Measurements from ENCODE around the gene PAQR4. TPM values are rescaled to one million over a fixed set of nuclear protein-coding genes. Genes with fewer than 3 reads are reported as not detected.

Gene PAQR4
- polyA plus RNA-seq, 1 of the 3 experiments (the other 2 are of a cell fraction): 8.8 TPM

DNA sequence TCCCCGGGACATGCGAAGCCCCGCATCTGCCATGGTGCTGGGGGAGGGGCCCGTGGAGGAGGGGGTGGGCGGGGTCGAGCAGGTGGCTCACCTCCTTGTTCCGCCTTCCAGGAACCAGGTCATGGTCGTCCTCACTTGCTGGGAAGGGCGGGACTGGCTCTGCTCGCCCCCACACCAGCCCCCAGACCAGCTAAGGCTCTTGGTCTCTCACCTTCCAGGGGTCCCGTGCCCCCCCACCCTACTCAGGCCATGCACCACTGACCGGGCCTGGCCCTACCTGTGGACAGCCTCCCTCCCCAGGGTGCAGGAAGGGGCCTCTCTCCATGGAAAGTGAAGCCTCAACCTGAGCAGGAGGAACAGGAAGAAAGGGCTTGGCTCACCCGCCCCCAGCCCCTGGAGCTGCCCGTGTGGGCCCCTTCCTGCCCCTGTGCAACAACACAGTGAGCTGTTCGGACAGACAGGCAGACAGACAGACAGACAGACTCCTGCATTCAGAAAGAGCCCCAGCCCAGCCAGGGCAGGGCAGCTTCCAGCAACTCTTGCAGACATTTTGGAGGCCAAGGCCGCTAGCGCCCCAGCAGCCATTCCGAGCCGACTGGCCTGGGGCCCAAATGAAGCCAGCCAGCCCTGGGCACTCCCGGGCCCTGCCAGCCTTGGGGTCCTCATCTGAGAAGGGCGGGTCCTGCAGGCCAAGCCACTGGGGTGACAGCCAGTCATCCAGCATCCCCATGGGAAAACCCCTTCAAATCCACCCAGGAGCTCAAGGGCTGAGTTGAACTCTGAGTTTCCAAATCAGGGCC is 13.2 kb upstream of the PAQR4 start:
- H2AFZ ChIP-seq (ENCODE audit: low read depth): no peak overlapping the region
- no peaks in the 10 kb centered on the region for H3K4me1 ChIP-seq (ENCODE audit: control insufficient read depth in 1 of 2, insufficient read depth in 2 of 2, low read depth in 1 of 2, low read length in 1 of 2)
- H3K4me3 ChIP-seq (ENCODE audit: low read depth in 2 of 2, low read length in 1 of 2): no peak overlapping the region
- no peak overlapping the region for H3K27ac ChIP-seq (ENCODE audit: low read depth in 2 of 2, low read length in 1 of 2)
- no peaks in the 10 kb centered on the region for H3F3A ChIP-seq (replicated peaks; ENCODE audit: insufficient read depth)
- H3K9me3 ChIP-seq: no peaks in the 10 kb centered on the region
- peaks cover 23% of the 10 kb centered on the region for H3K27me3 ChIP-seq (ENCODE audit: insufficient read depth)
- no peaks in the 10 kb centered on the region for H3K79me2 ChIP-seq (ENCODE audit: insufficient read depth)
- H4K20me1 ChIP-seq (ENCODE audit: insufficient read depth): no peaks in the 10 kb centered on the region
- 75% methylated on average over 7 of the region's 21 CpGs for WGBS (ENCODE audit: low lambda C conversion rate)
- H3K9ac ChIP-seq: no peak overlapping the region
- H3K9me2 ChIP-seq: no peaks in the 10 kb centered on the region
- TF ChIP-seq TEAD4 (IDR thresholded peaks at IDR 0.05; ENCODE audit: borderline replicate concordance, insufficient read depth) (no peak), RXRA (IDR thresholded peaks at IDR 0.05; ENCODE audit: borderline replicate concordance, low read depth) (no peak), REST (IDR thresholded peaks at IDR 0.05; ENCODE audit: low read depth, low read length) (no peak), SIN3A (IDR thresholded peaks at IDR 0.05; ENCODE audit: borderline replicate concordance, low read depth, low read length) (no peak), RCOR1 (IDR thresholded peaks at IDR 0.05; ENCODE audit: low read length) (no peak), FOSL2 (IDR thresholded peaks at IDR 0.05; ENCODE audit: borderline replicate concordance, low read depth) (no peak)
- DNase-seq: no peak
- H3K36me3 ChIP-seq (replicated peaks in 1 of 2; ENCODE audit: control insufficient read depth in 1 of 2, insufficient read depth in 2 of 2, low read length in 1 of 2): no peaks in the 10 kb centered on the region
- ChIA-PET POLR2A (no interaction called here), CTCF (interaction anchor here (0.9 to 2.1 kb wide), 5 partner anchors 14 to 36 kb away, joined by 3 to 10 read pairs (median 4); no protein-coding TSS in a partner anchor)
- no peak overlapping the region for H3K4me2 ChIP-seq

- DNase-seq: no peak
- H3K4me3 ChIP-seq (ENCODE audit: low read depth in 2 of 2, low read length in 1 of 2): no peak overlapping the region
- ChIA-PET POLR2A (no interaction called here), CTCF (interaction anchor here (0.8 to 2.1 kb wide), 5 partner anchors 14 to 67 kb away, joined by 3 to 10 read pairs (median 4); partner anchors contain the start of gene HCFC1R1)
- H3K36me3 ChIP-seq (replicated peaks in 1 of 2; ENCODE audit: control insufficient read depth in 1 of 2, insufficient read depth in 2 of 2, low read length in 1 of 2): no peaks in the 10 kb centered on the region
- H3K4me2 ChIP-seq: no peak overlapping the region
- no peaks in the 10 kb centered on the region for H3K4me1 ChIP-seq (ENCODE audit: control insufficient read depth in 1 of 2, insufficient read depth in 2 of 2, low read depth in 1 of 2, low read length in 1 of 2)
- H2AFZ ChIP-seq (ENCODE audit: low read depth): no peak overlapping the region
- no peaks in the 10 kb centered on the region for H3F3A ChIP-seq (replicated peaks; ENCODE audit: insufficient read depth)
- no peaks in the 10 kb centered on the region for H3K9me2 ChIP-seq
- WGBS (ENCODE audit: low lambda C conversion rate): 76% methylated on average over 11 of the region's 11 CpGs
- H3K9me3 ChIP-seq: no peaks in the 10 kb centered on the region
- H3K27me3 ChIP-seq (ENCODE audit: insufficient read depth): peaks cover 28% of the 10 kb centered on the region
- no peaks in the 10 kb centered on the region for H3K79me2 ChIP-seq (ENCODE audit: insufficient read depth)
- TF ChIP-seq, protein P1, sequence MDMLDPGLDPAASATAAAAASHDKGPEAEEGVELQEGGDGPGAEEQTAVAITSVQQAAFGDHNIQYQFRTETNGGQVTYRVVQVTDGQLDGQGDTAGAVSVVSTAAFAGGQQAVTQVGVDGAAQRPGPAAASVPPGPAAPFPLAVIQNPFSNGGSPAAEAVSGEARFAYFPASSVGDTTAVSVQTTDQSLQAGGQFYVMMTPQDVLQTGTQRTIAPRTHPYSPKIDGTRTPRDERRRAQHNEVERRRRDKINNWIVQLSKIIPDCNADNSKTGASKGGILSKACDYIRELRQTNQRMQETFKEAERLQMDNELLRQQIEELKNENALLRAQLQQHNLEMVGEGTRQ (IDR thresholded peaks at IDR 0.05; ENCODE audit: borderline replicate concordance, low read depth, low read length): no peak
- no peak for TF ChIP-seq ELF1 (IDR thresholded peaks at IDR 0.05)
- TF ChIP-seq MXI1 (IDR thresholded peaks at IDR 0.05; ENCODE audit: low read depth, low read length): no peak
- no peak for TF ChIP-seq POLR2AphosphoS5 (IDR thresholded peaks at IDR 0.05; ENCODE audit: low read depth, low read length)
- no peak for TF ChIP-seq IRF3 (IDR thresholded peaks at IDR 0.05; ENCODE audit: low read depth, low read length)
- TF ChIP-seq JUND (IDR thresholded peaks at IDR 0.05): no peak
- TF ChIP-seq, protein P2, sequence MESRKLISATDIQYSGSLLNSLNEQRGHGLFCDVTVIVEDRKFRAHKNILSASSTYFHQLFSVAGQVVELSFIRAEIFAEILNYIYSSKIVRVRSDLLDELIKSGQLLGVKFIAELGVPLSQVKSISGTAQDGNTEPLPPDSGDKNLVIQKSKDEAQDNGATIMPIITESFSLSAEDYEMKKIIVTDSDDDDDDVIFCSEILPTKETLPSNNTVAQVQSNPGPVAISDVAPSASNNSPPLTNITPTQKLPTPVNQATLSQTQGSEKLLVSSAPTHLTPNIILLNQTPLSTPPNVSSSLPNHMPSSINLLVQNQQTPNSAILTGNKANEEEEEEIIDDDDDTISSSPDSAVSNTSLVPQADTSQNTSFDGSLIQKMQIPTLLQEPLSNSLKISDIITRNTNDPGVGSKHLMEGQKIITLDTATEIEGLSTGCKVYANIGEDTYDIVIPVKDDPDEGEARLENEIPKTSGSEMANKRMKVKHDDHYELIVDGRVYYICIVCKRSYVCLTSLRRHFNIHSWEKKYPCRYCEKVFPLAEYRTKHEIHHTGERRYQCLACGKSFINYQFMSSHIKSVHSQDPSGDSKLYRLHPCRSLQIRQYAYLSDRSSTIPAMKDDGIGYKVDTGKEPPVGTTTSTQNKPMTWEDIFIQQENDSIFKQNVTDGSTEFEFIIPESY (IDR thresholded peaks at IDR 0.05; ENCODE audit: borderline replicate concordance, low read depth): no peak
- no peak for TF ChIP-seq EP300 (IDR thresholded peaks at IDR 0.05; ENCODE audit: borderline replicate concordance in 1 of 2, low read depth in 1 of 2, low read length in 1 of 2)
- TF ChIP-seq FOXM1 (IDR thresholded peaks at IDR 0.05; ENCODE audit: low read depth): no peak
- no peak for TF ChIP-seq SIN3A (IDR thresholded peaks at IDR 0.05; ENCODE audit: borderline replicate concordance, low read depth, low read length)
- TF ChIP-seq NRF1 (IDR thresholded peaks at IDR 0.05; ENCODE audit: low read depth, low read length): no peak
- TF ChIP-seq CHD2 (IDR thresholded peaks at IDR 0.05; ENCODE audit: low read length, partially characterized antibody): no peak
- TF ChIP-seq, protein P3, sequence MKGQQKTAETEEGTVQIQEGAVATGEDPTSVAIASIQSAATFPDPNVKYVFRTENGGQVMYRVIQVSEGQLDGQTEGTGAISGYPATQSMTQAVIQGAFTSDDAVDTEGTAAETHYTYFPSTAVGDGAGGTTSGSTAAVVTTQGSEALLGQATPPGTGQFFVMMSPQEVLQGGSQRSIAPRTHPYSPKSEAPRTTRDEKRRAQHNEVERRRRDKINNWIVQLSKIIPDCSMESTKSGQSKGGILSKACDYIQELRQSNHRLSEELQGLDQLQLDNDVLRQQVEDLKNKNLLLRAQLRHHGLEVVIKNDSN (IDR thresholded peaks at IDR 0.05; ENCODE audit: borderline replicate concordance, low read depth): no peak
- no peak overlapping the region for H3K27ac ChIP-seq (ENCODE audit: low read depth in 2 of 2, low read length in 1 of 2)
- no peak overlapping the region for H3K9ac ChIP-seq
- no peaks in the 10 kb centered on the region for H4K20me1 ChIP-seq (ENCODE audit: insufficient read depth)
These were observed 12.6 kb upstream of the PAQR4 start for GRCh38 chr16:2956579-2956956.

Measured in SK-N-SH (cell line).